Duodenal mucosa (tissue), 2 donors: Measurements from ENCODE around the gene PPARA.

ENCODE experiments used
- H3K27ac ChIP-seq: one replicate; pipeline ENCODE4 v1.7.0; 2013; ENCODE audit warnings: low read depth, low read length
- H3K27me3 ChIP-seq, 2 donors: one replicate each; pipeline ENCODE4 v1.7.0; 2013; ENCODE audit warnings: low read length in 2 of 2, control low read depth in 1 of 2; ENCODE audit not compliant: insufficient read depth in 2 of 2, control insufficient read depth in 1 of 2
- H3K36me3 ChIP-seq, 2 donors: one replicate each; pipeline ENCODE4 v1.7.0; 2013; ENCODE audit warnings: low read length in 2 of 2, control low read depth in 1 of 2; ENCODE audit not compliant: insufficient read depth in 2 of 2, control insufficient read depth in 1 of 2
- H3K4me1 ChIP-seq, 2 donors: one replicate each; pipeline ENCODE4 v1.7.0; 2013; ENCODE audit warnings: low read length in 2 of 2, control low read depth in 1 of 2; ENCODE audit not compliant: insufficient read depth in 2 of 2, control insufficient read depth in 1 of 2
- H3K4me3 ChIP-seq, 2 donors: one replicate each; pipeline ENCODE4 v1.7.0; 2013; ENCODE audit warnings: low read length in 2 of 2, low read depth in 1 of 2
- H3K9ac ChIP-seq, 2 donors: one replicate each; pipeline ENCODE4 v1.7.0; 2013; ENCODE audit warnings: low read length in 2 of 2, low read depth in 1 of 2
- H3K9me3 ChIP-seq, 2 donors: one replicate each; pipeline ENCODE4 v1.7.0; 2013; ENCODE audit warnings: low read length in 2 of 2, control low read depth in 1 of 2; ENCODE audit not compliant: control insufficient read depth in 1 of 2

Gene PPARA

DNA sequence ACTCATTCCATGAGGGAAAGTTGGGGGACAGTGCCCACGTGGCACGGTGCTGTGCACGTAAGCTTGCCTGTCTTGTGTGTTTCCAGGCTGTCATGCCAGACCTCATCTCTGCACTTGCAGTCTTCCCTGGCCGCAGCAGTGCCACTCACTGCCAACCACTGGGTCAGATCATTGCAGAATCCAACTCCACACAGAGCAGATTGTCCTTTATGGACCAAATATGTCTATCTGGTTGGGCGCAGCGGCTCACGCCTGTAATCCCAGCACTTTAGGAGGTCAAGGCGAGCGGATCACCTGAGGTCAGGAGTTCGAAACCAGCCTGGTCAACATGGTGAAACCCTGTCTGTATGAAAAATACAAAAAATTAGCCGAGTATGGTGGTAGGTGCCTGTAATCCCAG is 4.4 kb upstream of the PPARA start:
- H3K9ac ChIP-seq: no peak overlapping the region
- H3K27ac ChIP-seq: no peak overlapping the region
- no peak overlapping the region for H3K4me3 ChIP-seq
- H3K36me3 ChIP-seq: no peaks in the 10 kb centered on the region
- peaks cover 26 to 31% of the 10 kb centered on the region in 2 donors for H3K4me1 ChIP-seq
- H3K27me3 ChIP-seq: no peaks in the 10 kb centered on the region
- no peaks in the 10 kb centered on the region for H3K9me3 ChIP-seq

DNA sequence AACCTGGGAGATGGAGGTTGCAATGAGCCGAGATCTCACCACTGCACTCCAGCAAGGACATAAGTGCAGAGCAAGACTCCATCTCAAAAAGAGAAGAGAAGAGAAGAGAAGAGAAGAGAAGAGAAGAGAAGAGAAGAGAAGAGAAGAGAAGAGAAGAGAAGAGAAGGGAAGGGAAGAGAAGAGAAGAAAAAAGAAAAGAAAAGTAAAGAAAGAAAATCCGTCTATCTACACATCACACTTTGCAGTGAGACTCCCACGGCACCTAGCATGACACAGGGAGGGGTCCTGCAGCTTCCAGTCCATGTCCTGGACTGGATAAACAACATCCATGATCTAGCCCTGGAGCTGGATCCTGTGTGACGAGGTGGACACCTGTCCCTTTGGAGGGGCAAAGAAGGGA is 4.0 kb upstream of the PPARA start:
- Histone ChIP-seq H3K9me3 (no peaks in the 10 kb centered on the region), H3K27me3 (no peaks in the 10 kb centered on the region), H3K9ac (no peak overlapping the region), H3K4me3 (no peak overlapping the region), H3K36me3 (no peaks in the 10 kb centered on the region), H3K27ac (no peak overlapping the region), H3K4me1 (peaks cover 27 to 31% of the 10 kb centered on the region in 2 donors)

DNA sequence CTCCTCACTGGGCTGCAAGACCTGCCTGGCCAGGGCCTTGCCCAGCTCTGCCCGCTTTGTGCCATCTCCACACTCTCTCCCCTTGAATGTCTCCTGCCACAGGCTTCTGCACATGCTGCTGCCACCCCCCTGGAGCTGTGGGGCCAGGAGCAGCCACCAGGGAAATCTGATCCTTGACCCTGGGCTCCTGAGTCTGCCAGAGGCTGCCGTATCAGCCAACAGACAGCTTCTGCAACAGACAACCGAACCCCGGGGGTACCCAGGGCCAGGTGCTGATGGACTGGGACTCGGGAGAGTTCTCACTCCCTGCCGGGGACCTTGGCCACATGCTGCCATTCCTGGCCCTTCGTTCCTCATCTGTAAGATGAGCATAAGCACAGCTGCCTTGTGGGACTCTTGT is 3.3 kb upstream of the PPARA start:
- H3K4me3 ChIP-seq: no peak overlapping the region
- peaks cover 31 to 32% of the 10 kb centered on the region in 2 donors for H3K4me1 ChIP-seq
- H3K27ac ChIP-seq: no peak overlapping the region
- no peaks in the 10 kb centered on the region for H3K9me3 ChIP-seq
- no peaks in the 10 kb centered on the region for H3K36me3 ChIP-seq
- H3K9ac ChIP-seq: no peak overlapping the region
- no peaks in the 10 kb centered on the region for H3K27me3 ChIP-seq

GRCh38 chr22:46147471-46148267 is 2.7 kb upstream of the PPARA start:
- Histone ChIP-seq H3K4me3 (no peak overlapping the region), H3K27ac (no peak overlapping the region), H3K4me1 (peaks cover 31 to 38% of the 10 kb centered on the region in 2 donors), H3K27me3 (no peaks in the 10 kb centered on the region), H3K9me3 (no peaks in the 10 kb centered on the region), H3K36me3 (peaks cover 0 to 4% of the 10 kb centered on the region in 2 donors), H3K9ac (peak overlapping the region; percentile 13 to 57)

GRCh38 chr22:46148336-46148735 is 2.0 kb upstream of the PPARA start:
- peak overlapping the region in 1 of 2 donors; percentile 55 for H3K9ac ChIP-seq
- no peaks in the 10 kb centered on the region for H3K9me3 ChIP-seq
- H3K4me1 ChIP-seq: peaks cover 31 to 41% of the 10 kb centered on the region in 2 donors
- H3K36me3 ChIP-seq: peaks cover 0 to 5% of the 10 kb centered on the region in 2 donors
- no peaks in the 10 kb centered on the region for H3K27me3 ChIP-seq
- no peak overlapping the region for H3K27ac ChIP-seq
- H3K4me3 ChIP-seq: no peak overlapping the region

DNA sequence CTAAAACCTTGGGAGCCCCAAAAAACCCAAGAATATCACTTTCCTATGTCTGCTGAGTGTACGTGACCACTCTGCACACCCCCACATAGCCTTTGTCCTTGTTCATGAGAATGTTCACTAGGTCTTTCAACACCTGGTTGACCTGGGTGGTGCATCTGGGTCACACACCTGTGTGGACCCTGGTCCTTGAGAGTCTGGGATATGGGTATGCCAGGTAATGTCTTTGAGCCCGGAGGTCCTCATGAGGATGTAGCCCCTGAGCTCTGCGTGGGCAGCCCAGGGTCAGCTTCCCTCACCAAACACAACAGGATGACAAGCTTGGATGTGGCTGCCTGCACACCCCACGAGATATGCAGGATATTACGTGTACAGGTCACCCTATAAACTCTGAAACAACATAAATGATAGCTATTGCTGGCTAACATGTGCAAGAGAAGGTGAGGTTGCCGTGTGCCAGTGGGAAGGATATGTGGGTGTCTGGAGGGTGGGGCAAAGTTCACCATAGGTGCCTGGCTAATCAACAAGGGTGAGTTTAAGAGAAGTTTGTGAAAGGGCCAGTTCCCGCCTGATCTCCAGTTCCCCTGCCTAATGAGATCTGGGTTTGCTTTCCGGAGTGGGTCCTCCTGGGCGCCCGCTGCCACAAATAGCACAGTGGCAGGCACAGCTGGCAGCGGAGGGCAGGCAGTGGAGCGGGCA is 1.4 kb upstream of the PPARA start:
- H3K36me3 ChIP-seq: peaks cover 0 to 8% of the 10 kb centered on the region in 2 donors
- H3K9me3 ChIP-seq: no peaks in the 10 kb centered on the region
- H3K27me3 ChIP-seq: no peaks in the 10 kb centered on the region
- peaks cover 27 to 41% of the 10 kb centered on the region in 2 donors for H3K4me1 ChIP-seq
- peak overlapping the region; percentile 90 for H3K27ac ChIP-seq
- H3K9ac ChIP-seq: peak overlapping the region; percentile 55 to 67
- peak overlapping the region; percentile 69 to 70 for H3K4me3 ChIP-seq

GRCh38 chr22:46149512-46150033 is 753 bp upstream of the PPARA start:
- Histone ChIP-seq H3K27me3 (no peaks in the 10 kb centered on the region), H3K27ac (peak overlapping the region; percentile 90), H3K4me3 (peak overlapping the region; percentile 69 to 70)

DNA sequence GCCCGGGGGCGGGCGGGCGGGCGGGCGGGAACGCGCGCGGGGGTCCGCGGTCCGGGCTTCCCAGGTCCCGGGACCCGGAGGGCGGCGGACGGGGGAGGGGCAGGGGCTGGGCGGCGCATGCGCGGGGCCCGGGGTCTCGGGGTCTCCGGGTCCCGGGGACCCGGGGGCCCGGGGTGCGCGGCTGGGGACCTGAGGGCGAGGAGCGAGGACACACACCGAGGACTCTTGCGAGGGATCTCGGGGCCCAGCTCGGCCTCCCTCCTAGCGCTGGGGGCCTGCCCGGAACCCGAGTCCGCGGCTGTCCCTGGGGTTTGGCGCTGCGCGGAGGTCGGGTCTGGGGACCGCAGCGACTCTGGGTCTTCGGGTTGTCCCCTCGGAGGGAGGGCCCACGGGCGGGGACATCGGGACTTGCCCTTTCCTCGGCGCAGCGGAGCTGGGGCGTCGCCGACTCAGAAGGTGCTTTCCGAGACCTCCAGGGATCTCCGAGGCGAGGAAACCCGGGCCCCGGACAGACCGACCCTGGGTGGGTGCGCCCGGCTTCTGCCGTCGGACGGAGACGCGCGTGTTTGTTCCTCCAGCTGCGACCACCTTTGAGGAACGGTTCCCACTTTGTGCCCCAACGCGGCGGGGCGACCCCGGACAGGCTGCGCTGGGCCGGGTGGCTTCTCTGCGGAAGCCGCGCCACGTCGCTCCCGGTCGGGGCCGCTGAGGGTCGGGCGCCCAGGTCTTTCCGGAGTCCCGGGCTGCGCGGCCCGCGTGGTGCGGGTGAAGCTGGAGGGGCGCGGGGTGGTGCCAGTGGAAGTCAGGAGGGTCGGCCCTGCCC is 540 bp downstream of the PPARA start:
- Histone ChIP-seq H3K9me3 (no peaks in the 10 kb centered on the region), H3K4me1 (peaks cover 32 to 46% of the 10 kb centered on the region in 2 donors), H3K27ac (peak overlapping the region; percentile 56), H3K9ac (peak overlapping the region; percentile 84 to 89), H3K27me3 (no peaks in the 10 kb centered on the region), H3K4me3 (peak overlapping the region; percentile 84), H3K36me3 (peaks cover 4 to 8% of the 10 kb centered on the region in 2 donors)

More at GRCh38 chr22:46149512-46150033, 753 bp upstream of the PPARA start:
- Histone ChIP-seq H3K9ac (peak overlapping the region; percentile 55 to 67), H3K9me3 (no peaks in the 10 kb centered on the region), H3K4me1 (peaks cover 26 to 41% of the 10 kb centered on the region in 2 donors), H3K36me3 (peaks cover 0 to 8% of the 10 kb centered on the region in 2 donors)

- Histone ChIP-seq H3K9me3 (no peaks in the 10 kb centered on the region), H3K27ac (no peak overlapping the region), H3K27me3 (no peaks in the 10 kb centered on the region), H3K4me3 (no peak overlapping the region), H3K36me3 (peaks cover 11 to 28% of the 10 kb centered on the region in 2 donors), H3K4me1 (peaks cover 20 to 33% of the 10 kb centered on the region in 2 donors), H3K9ac (no peak overlapping the region)
Measured at GRCh38 chr22:46153930-46154329, 3.6 kb downstream of the PPARA start.
